Neural progenitor cell (in vitro differentiated cells): Measurements from ENCODE around the gene OPCML. TPM values are rescaled to one million over a fixed set of nuclear protein-coding genes. Genes with fewer than 3 reads are reported as not detected.

Source experiments
- DNase-seq: peaks from one replicate; pipeline ENCODE4 v3.0.0-alpha.2; 2016; ENCODE audit warnings: low spot score
- H2AFZ ChIP-seq: fragments of 200-600 bp; sonication (generic); replicated peaks from 2 replicates; pipeline ENCODE4 v1.6.1; 2016; ENCODE audit warnings: antibody characterized with exemption
- H3F3A ChIP-seq: fragments of 200-600 bp; sonication (generic); 2 replicates; pipeline ENCODE4 v1.6.1; 2016; ENCODE audit warnings: antibody characterized with exemption, low read depth
- H3K27ac ChIP-seq: fragments of 200-600 bp; sonication (generic); 2 replicates; pipeline ENCODE4 v1.5.1; 2016; ENCODE audit warnings: mild to moderate bottlenecking
- H3K27me3 ChIP-seq: fragments of 200-600 bp; sonication (generic); 2 replicates; pipeline ENCODE4 v1.6.1; 2016; ENCODE audit warnings: mild to moderate bottlenecking, moderate library complexity
- H3K36me3 ChIP-seq: fragments of 200-600 bp; sonication (generic); 2 replicates; pipeline ENCODE4 v1.5.1; 2016
- H3K4me1 ChIP-seq: fragments of 200-600 bp; sonication (generic); 2 replicates; pipeline ENCODE4 v1.6.1; 2016; ENCODE audit warnings: mixed run types
- H3K4me2 ChIP-seq: fragments of 200-600 bp; sonication (generic); 2 replicates; pipeline ENCODE4 v1.6.1; 2016
- H3K4me3 ChIP-seq: fragments of 200-600 bp; sonication (generic); 2 replicates; pipeline ENCODE4 v1.5.1; 2016
- H3K79me2 ChIP-seq: fragments of 200-600 bp; sonication (generic); 2 replicates; pipeline ENCODE4 v1.6.1; 2016; ENCODE audit warnings: low read depth
- H3K9ac ChIP-seq: fragments of 200-600 bp; sonication (generic); 2 replicates; pipeline ENCODE4 v1.6.1; 2016
- H3K9me3 ChIP-seq: fragments of 200-600 bp; sonication (generic); 2 replicates; pipeline ENCODE4 v1.5.1; 2016; ENCODE audit warnings: low read depth
- H4K20me1 ChIP-seq: fragments of 200-600 bp; sonication (generic); 2 replicates; pipeline ENCODE4 v1.6.1; 2016; ENCODE audit warnings: low read depth
- H3K27ac Mint-ChIP-seq: 3 replicates; pipeline ENCODE4 v1.8.0; 2021; ENCODE audit warnings: mixed read lengths
- H3K27me3 Mint-ChIP-seq: 2 replicates; pipeline ENCODE4 v1.8.0; 2022; ENCODE audit warnings: low read depth, mild to moderate bottlenecking, inconsistent platforms, moderate library complexity, mixed read lengths; ENCODE audit not compliant: insufficient read depth
- H3K36me3 Mint-ChIP-seq: 3 replicates; pipeline ENCODE4 v1.8.0; 2021; ENCODE audit warnings: mixed read lengths
- H3K4me1 Mint-ChIP-seq: 3 replicates; pipeline ENCODE4 v1.8.0; 2021; ENCODE audit warnings: mixed read lengths
- H3K4me3 Mint-ChIP-seq: 3 replicates; pipeline ENCODE4 v1.8.0; 2021; ENCODE audit warnings: mild to moderate bottlenecking, moderate library complexity, mixed read lengths
- H3K9me3 Mint-ChIP-seq: 3 replicates; pipeline ENCODE4 v1.8.0; 2020; ENCODE audit warnings: mixed read lengths
- EZH2 ChIP-seq: fragments of 200-600 bp; sonication (generic); IDR thresholded peaks from 2 replicates; pipeline ENCODE4 v1.6.1; 2017; ENCODE audit warnings: antibody characterized with exemption, mild to moderate bottlenecking, moderate library complexity
- EZH2phosphoT487 ChIP-seq: fragments of 200-600 bp; sonication (generic); IDR thresholded peaks from 2 replicates; pipeline ENCODE4 v1.6.1; 2017; ENCODE audit warnings: antibody characterized with exemption
- total RNA-seq: library from RNA; depleted of rRNA; stranded (reverse); fragments of >200 nt; gene quantifications from 2 replicates; pipeline ENCODE4 v1.2.3, GENCODE V29; 2015; ENCODE audit warnings: low replicate concordance
- TF ChIP-seq, protein P1 (sequence below): fragments of 200-600 bp; sonication (generic); IDR thresholded peaks from 2 replicates; pipeline ENCODE4 v1.5.1; 2017; ENCODE audit warnings: antibody characterized with exemption, mild to moderate bottlenecking

OPCML gene
- total RNA-seq, 1 donor from 2014 or later, result 0.02 TPM

DNA sequence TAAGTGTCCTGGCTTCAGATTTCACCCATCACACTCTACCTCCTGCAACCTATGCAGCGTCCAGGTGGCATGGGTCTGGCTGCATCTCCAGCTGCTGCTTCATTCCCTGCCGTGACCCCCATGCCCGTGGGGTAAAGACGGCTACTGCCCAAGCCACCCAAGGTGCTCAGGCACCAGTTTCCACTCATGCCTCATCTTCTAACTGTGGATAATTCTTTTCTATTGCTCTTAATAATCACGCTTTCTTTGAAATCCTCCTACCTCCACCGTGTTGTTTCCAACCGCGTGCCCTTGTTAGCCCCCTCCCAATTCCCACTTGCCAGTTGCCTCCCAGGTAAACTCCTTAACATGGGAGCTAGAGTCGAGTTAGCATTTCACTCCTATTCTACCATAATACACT lies 738.5 kb downstream of the OPCML start:
- no peak for DNase-seq
- Mint-ChIP-seq H3K4me3 (no peak overlapping the region), H3K36me3 (no peaks in the 10 kb centered on the region), H3K4me1 (peaks cover 19% of the 10 kb centered on the region), H3K27me3 (peaks cover 2% of the 10 kb centered on the region), H3K9me3 (peaks cover 12% of the 10 kb centered on the region), H3K27ac (no peak overlapping the region)
- H3K36me3 ChIP-seq, result no peaks in the 10 kb centered on the region
- no peaks in the 10 kb centered on the region for H3K27me3 ChIP-seq
- no peak overlapping the region for H3K9ac ChIP-seq
- H3K27ac ChIP-seq, result no peak overlapping the region
- H3K79me2 ChIP-seq, result no peaks in the 10 kb centered on the region
- peaks cover 8% of the 10 kb centered on the region for H3K4me1 ChIP-seq
- H3F3A ChIP-seq, result no peaks in the 10 kb centered on the region
- H3K4me2 ChIP-seq, result no peak overlapping the region
- TF ChIP-seq EZH2 (no peak), EZH2phosphoT487 (no peak)
- TF ChIP-seq, protein P1, sequence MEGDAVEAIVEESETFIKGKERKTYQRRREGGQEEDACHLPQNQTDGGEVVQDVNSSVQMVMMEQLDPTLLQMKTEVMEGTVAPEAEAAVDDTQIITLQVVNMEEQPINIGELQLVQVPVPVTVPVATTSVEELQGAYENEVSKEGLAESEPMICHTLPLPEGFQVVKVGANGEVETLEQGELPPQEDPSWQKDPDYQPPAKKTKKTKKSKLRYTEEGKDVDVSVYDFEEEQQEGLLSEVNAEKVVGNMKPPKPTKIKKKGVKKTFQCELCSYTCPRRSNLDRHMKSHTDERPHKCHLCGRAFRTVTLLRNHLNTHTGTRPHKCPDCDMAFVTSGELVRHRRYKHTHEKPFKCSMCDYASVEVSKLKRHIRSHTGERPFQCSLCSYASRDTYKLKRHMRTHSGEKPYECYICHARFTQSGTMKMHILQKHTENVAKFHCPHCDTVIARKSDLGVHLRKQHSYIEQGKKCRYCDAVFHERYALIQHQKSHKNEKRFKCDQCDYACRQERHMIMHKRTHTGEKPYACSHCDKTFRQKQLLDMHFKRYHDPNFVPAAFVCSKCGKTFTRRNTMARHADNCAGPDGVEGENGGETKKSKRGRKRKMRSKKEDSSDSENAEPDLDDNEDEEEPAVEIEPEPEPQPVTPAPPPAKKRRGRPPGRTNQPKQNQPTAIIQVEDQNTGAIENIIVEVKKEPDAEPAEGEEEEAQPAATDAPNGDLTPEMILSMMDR, result no peak
- no peak overlapping the region for H3K4me3 ChIP-seq
- H3K9me3 ChIP-seq, result no peaks in the 10 kb centered on the region
- no peaks in the 10 kb centered on the region for H4K20me1 ChIP-seq
- H2AFZ ChIP-seq, result no peak overlapping the region

DNA sequence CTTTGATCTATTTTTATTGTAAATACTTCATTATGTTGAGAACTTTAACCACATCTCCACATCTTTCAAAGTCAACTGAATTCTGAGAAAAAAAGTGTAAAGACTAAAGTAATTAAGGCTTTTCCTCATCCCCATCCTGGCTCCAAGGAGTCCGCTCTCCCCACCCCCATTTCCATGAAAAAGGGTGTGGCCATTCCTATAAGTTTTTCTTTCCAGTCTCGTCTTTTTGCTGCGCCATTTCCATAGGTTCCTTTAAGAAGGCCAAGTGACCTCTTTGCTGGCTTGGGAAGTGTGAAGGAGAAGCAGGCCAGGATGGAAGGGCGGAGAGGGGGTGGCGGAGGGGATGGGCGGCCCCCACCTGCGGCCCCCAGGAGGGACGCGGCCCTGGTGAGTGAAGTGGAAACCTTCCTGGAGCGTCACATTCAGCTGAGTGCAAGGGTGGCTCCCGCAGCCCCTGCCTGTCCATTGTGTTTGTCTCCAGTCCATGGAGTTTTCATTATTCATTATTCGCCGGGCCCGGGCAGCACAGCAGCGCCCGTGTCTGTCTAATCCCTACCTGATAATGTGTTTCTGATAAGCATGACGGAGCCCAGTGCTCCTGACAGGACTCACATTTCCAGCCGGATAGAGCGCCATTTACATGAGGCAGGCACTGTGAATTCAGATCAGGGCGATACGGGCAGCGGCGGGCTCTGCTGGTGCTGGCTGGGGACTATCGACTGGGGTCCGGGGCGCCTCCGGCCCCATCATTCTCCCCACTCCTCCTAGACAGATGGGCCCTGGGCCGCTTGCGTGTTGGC lies 739.8 kb downstream of the OPCML start:
- H3K36me3 ChIP-seq, result no peaks in the 10 kb centered on the region
- TF ChIP-seq EZH2, result no peak
- TF ChIP-seq EZH2phosphoT487, result no peak
- TF ChIP-seq, protein P1, result no peak
- Mint-ChIP-seq H3K4me3 (no peak overlapping the region), H3K27ac (no peak overlapping the region), H3K9me3 (peaks cover 9% of the 10 kb centered on the region), H3K27me3 (peaks cover 2% of the 10 kb centered on the region), H3K36me3 (no peaks in the 10 kb centered on the region), H3K4me1 (peaks cover 19% of the 10 kb centered on the region)
- no peak overlapping the region for H3K9ac ChIP-seq
- peak overlapping the region; percentile 50 for H2AFZ ChIP-seq
- H3F3A ChIP-seq, result no peaks in the 10 kb centered on the region
- peak overlapping the region; percentile 9 for H3K4me3 ChIP-seq
- peaks cover 8% of the 10 kb centered on the region for H3K4me1 ChIP-seq
- no peaks in the 10 kb centered on the region for H3K9me3 ChIP-seq
- H3K79me2 ChIP-seq, result no peaks in the 10 kb centered on the region
- H3K4me2 ChIP-seq, result peak overlapping the region; percentile 56
- no peaks in the 10 kb centered on the region for H4K20me1 ChIP-seq
- H3K27me3 ChIP-seq, result no peaks in the 10 kb centered on the region
- H3K27ac ChIP-seq, result no peak overlapping the region
- peak; percentile 29 for DNase-seq

DNA sequence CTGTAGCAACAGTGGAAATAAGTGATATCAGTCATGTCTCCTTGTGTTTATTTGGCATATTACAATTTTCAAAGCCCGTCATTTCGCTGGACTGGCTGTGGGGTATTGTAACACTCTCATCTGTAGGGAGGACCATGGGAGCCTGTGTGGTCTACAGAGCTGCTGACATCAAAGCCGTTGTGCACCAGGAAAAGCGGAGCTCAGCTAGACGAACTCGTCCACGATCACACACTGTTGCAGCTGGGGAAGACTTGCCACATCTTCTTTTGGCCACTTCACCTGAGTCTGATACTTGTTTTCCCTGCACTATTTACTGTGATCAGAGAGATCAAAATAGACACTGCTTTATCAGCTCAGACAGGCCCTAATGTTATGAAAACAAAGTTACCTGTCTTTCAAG lies 741.3 kb downstream of the OPCML start:
- H4K20me1 ChIP-seq, result no peaks in the 10 kb centered on the region
- H3K4me3 Mint-ChIP-seq, result no peak overlapping the region
- DNase-seq, result no peak
- H3K36me3 ChIP-seq, result no peaks in the 10 kb centered on the region
- no peak overlapping the region for H3K9ac ChIP-seq
- H3K27me3 Mint-ChIP-seq, result peaks cover 2% of the 10 kb centered on the region
- TF ChIP-seq EZH2 (no peak), EZH2phosphoT487 (no peak)
- TF ChIP-seq, protein P1, result no peak
- H2AFZ ChIP-seq, result no peak overlapping the region
- H3K4me2 ChIP-seq, result no peak overlapping the region
- peaks cover 11% of the 10 kb centered on the region for H3K4me1 ChIP-seq
- H3K27ac Mint-ChIP-seq, result no peak overlapping the region
- peaks cover 9% of the 10 kb centered on the region for H3K9me3 Mint-ChIP-seq
- no peak overlapping the region for H3K27ac ChIP-seq
- peaks cover 1% of the 10 kb centered on the region for H3K36me3 Mint-ChIP-seq
- no peaks in the 10 kb centered on the region for H3K27me3 ChIP-seq
- H3K79me2 ChIP-seq, result no peaks in the 10 kb centered on the region
- no peaks in the 10 kb centered on the region for H3K9me3 ChIP-seq
- no peak overlapping the region for H3K4me3 ChIP-seq
- H3F3A ChIP-seq, result no peaks in the 10 kb centered on the region
- peaks cover 28% of the 10 kb centered on the region for H3K4me1 Mint-ChIP-seq
